T-helper 2 cell (primary cell): ENCODE measurements around the gene MS4A15.

ENCODE experiments used
- DNase-seq, 5 experiments: peaks; one replicate each; pipeline versions ENCODE4 v3.0.0 to v3.0.0-alpha.2; 2012 to 2022

Gene MS4A15

DNA sequence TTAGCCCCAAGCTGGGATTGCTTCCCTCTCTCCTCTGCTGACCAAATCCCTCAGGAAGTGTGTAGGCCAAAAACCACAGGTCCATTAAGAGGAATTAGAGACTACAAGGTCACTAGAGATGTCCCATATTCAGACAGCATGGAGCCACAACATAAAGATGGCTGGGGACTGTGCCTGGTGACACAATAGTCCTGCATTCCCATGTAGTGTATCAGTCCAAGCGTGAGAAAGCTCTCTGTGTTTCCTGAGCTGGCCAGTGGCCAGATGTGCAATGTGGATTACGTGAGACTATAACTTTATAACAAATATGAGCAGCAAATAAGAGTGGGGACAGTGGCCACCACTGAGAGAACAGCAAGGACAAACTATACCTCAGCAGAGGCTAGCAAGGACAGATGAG is 20.9 kb downstream of the MS4A15 start:
- DNase-seq = no peak

GRCh38 chr11:60780065-60780464 is 23.4 kb downstream of the MS4A15 start:
- no peak for DNase-seq

- DNase-seq = no peak
Measured at GRCh38 chr11:60780774-60781173, 24.1 kb downstream of the MS4A15 start.

GRCh38 chr11:60781286-60781980 is 24.8 kb downstream of the MS4A15 start:
- DNase-seq = no peak

DNA sequence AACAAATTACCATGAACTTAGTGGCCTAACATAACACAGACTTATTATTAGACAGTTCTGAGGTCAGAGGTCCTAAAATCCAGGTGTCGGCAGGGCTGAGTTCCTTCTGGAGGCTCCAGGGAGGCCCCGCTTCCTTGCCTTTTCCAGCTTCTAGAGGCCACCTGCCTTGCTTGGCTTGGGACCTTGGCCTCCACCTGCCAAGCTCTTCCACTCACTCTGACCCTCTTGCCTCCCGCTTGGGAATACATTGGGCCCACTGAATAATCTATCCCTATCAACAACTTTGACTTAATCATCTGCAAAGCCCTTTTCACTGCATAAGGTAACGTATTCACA is 25.3 kb downstream of the MS4A15 start:
- no peak for DNase-seq

DNA sequence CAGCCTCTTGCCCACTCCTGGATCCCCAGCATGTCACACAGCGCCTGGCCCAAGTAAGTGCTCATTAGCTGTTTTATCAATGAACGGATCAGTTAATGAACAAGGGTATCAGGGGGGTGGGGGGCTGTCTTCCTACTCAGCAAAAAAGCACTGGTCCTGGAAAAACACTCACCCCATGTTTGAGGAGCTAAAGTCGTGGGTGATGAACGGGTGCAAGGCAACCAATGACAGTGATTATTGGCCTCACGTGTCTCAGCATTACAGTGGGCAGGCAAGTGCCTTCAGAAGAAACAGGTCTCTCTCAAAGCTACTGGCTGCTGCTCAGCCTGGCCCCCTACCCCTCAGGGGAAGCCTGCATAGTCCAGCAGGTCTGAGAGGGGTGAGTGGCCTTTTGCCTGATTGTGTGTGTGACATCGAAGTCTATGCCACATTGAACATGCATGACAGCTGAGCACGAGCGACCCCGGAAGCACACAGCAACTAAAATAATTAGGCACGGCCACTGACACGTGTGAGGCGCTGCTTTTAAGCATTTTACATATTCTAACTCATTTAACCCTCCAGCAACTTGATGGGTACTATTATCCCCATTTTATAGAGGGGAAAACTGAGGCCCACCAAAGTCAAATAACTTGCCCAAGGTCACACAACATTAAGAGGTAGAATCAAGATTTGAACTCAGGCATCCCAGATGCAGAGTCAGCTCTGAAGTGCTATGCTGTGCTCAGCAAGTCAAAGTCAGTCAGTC is 25.9 kb downstream of the MS4A15 start:
- no peak for DNase-seq

DNA sequence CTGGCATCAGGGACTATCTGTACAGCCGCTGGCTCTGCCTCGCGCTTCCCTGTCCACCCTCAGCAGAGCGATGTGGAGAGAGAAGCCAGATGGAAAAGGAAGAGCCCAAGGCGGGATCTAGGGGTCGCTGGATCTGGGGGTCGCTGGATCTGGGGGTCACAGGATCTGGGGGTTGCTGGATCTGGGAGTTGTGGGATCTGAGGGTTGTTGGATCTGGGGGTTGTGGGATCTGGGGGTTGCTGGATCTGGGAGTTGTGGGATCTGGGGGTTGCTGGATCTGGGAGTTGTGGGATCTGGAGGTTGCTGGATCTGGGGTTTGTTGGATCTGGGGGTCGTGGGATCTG is 26.4 kb downstream of the MS4A15 start:
- DNase-seq = no peak

- no peak for DNase-seq
Measured at GRCh38 chr11:60783911-60784310, 27.2 kb downstream of the MS4A15 start.

DNA sequence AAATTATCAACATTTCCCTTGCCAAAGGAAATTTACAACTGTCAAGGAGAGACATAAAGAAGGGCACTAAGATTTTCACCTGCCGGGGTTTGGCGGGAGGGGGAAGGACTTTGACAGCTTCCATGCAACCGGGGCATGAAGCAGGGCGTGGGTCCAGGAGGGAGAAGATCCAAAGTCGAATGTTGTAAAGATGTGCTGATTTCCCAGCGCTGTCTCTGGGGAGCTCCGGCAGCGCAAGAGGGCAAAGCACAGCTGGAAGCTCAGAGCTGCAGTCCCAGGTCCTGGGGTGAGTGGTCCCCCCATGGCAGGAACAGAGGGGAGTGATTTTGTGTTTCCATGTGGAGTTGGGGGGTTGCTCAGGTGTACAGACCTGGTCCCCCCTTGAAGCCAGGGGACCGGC is 28.5 kb downstream of the MS4A15 start, which contains the start of gene MS4A10:
TSS of gene MS4A10 (plus strand) at position 198 of the 400 bp plus-strand sequence. CDS start 5,003 bp downstream, outside the sequence.
- DNase-seq = no peak

DNA sequence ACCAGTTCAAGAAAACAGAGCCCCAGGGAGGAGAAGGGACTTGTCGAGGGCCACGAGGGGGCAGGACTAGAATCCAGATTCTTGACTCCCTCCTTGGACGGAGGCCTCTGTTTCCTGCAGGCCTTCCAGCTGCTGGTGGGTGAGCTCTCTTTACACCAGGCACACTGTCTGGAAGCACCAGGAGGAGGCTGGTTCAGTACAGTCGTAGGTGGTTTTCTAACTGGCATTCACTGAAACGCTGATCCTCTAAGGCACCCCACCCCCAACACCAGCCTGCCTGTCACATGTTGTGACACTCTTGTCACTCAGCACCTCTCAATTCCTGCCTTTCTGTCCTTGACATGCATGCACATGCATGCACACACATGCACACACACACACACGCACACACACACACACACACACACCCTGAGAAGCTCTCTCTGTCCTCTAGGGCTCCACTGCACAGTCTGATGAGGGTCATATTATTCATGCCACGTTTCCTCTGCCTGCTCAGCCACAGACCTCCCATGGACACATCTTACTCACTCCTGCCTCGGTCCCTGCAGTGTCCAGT is 29.2 kb downstream of the MS4A15 start:
- no peak for DNase-seq

- no peak for DNase-seq
Measured at GRCh38 chr11:60786811-60787567, 30.3 kb downstream of the MS4A15 start.

- DNase-seq = no peak
Measured at GRCh38 chr11:60788401-60789125, 31.9 kb downstream of the MS4A15 start.

DNA sequence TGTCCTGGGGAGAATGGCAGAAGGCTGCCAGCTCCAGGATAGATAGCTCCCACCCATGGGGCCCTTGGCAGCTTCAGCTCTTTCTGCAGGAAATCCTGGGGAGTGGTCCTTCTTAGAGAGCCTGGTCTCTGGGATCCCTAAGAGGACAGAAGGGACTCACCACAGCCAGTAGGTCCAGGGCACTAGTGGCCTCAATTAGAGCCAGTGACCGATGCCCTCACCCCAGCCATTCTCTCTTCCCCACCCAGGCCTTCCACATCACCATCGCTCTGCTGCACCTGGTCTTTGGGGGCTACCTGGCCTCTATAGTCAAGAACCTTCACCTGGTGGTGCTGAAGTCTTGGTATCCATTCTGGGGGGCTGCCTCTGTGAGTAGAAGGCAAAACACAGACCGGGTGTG is 34.1 kb downstream of the MS4A15 start:
- DNase-seq = no peak

- no peak for DNase-seq
Measured at GRCh38 chr11:60791153-60791933, 34.7 kb downstream of the MS4A15 start.

- DNase-seq = no peak
Measured at GRCh38 chr11:60792521-60792920, 35.9 kb downstream of the MS4A15 start.

GRCh38 chr11:60795291-60795690 is 38.6 kb downstream of the MS4A15 start:
- DNase-seq = no peak

DNA sequence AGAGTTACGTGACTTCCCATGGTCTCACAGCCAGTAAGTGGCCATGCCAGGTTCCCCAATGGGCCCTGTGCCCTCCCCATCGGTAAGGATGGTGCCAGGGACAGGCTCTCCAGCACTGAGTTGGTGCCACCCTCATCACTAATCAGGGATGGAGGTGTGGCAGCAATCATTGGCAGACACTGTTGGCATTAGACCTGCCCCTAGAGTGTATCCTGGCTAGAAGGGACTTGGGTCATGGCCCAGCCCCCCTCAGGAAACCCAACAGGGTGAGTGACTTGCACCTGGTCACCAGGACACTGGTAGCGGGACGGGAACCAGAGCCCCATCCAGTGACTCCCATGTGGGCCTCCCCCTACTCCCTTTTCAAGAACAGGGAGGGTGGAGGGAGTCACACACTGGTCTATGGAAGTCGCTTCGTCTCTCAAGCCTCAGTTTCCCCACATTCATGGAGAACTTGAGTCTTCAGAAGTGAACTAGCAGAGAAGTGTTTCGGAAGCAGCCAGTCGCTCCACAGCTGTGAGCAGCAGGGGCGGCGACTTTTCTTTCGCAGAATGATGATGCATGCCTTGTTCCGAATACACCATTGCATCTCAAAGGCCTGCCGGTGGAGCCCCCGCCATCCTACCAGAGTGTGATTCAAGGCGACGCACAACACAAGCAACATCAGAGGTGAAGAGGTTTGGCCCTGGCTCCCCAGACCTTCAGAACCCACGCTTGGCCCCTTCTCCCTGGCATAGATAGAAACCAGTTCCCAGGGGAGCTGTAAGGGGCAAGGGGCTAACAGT is 41.4 kb downstream of the MS4A15 start:
- DNase-seq = no peak

- no peak for DNase-seq
Measured at GRCh38 chr11:60798631-60799030, 42.0 kb downstream of the MS4A15 start.

- DNase-seq = no peak
Measured at GRCh38 chr11:60801194-60801593, 44.5 kb downstream of the MS4A15 start.

- no peak for DNase-seq
Measured at GRCh38 chr11:60803273-60803936, 46.7 kb downstream of the MS4A15 start.

DNA sequence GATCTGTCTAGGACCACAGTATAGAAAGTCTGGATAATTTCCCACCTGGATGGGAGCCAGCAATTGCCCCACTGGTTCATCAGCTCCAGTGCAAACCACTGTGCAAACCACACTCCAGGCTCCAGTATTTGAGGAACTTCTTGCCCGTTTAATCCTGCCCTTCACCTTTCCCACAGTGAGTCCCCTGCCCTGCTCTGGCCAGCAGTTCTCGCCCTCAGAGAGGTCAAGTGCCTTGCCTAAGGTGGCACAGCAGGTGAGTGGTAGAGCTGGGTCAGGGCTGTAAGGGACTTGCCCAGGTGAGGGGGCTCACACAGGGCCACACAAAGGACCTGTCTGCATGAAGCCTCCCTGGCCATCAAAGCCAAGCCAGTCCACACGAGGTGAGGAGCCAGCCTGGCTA is 52.6 kb downstream of the MS4A15 start:
- no peak for DNase-seq
